Right cardiac atrium (tissue), 5 donors: ENCODE measurements around the gene CEBPB. TPM values are rescaled to one million over a fixed set of nuclear protein-coding genes. Genes with fewer than 3 reads are reported as not detected.

Experiments used
- polyA plus RNA-seq: library from polyadenylated mRNA; stranded (reverse); fragments of 200-250 nt; gene quantifications from one replicate; pipeline ENCODE4 v1.2.3, GENCODE V29; 2013
- total RNA-seq, 4 donors: library from RNA; stranded (reverse); fragmentation: NEBNext Ultra II Directional; extraction: Animal tissue kit (Norgen Biotek cat#: 25700); gene quantifications; one replicate each; pipeline ENCODE4 v1.2.1, GENCODE V29; 2021
- donor health status: healthy with polysubstance abuse.
- donor health status: DM: no; HTN: yes; CAD: no.
- donor health status: DM: no; HTN: no; CAD: no.
- donor health status: DM: no; HTN: yes; CAD: no; lungs with severe emphysema.
- donor health status: DM: yes; HTN: yes; CAD: no.

The CEBPB gene
- total and polyA plus RNA-seq, 5 donors, result 16.4 to 92.4 (median 64.1) TPM

Other genes starting within 250 kb of the CEBPB start
- gene SNAI1, start 207.8 kb upstream of the CEBPB start, total RNA-seq, result 1 to 10 TPM; 2.9 to 6.0 (median 3.4) TPM
- gene SNAI1, start 207.8 kb upstream of the CEBPB start, polyA plus RNA-seq, result 8.4 TPM
- gene UBE2V1, start 77.7 kb upstream of the CEBPB start, total RNA-seq, result 100 to 1,000 TPM in 1 of 4 donors, 10 to 100 TPM in 3; 86.8 to 120 (median 91.9) TPM
- gene UBE2V1, start 77.7 kb upstream of the CEBPB start, polyA plus RNA-seq, result 86.0 TPM
- gene PEDS1, start 37.1 kb upstream of the CEBPB start, total RNA-seq, result 10 to 100 TPM; 19.3 to 25.2 (median 21.6) TPM
- 26.8 TPM for gene PEDS1, start 37.1 kb upstream of the CEBPB start, polyA plus RNA-seq